Occipital lobe (tissue), 2 donors: ENCODE measurements around the gene CMIP. TPM values are rescaled to one million over a fixed set of nuclear protein-coding genes. Genes with fewer than 3 reads are reported as not detected.
A peak's percentile ranks its signal among the peaks of the same experiment; 100 is the strongest.
"Not testable (repeated sequence)": the region's sequence is repeated elsewhere in the genome, so short reads cannot be mapped to it uniquely, and the experiment has no call there.

Source experiments
- DNase-seq: peaks from one replicate; lab custom pipeline; 2025; lab: John Stamatoyannopoulos, UW
- total RNA-seq: library from RNA; depleted of rRNA; stranded (reverse); fragments of >200 nt; gene quantifications from one replicate; pipeline ENCODE4 v1.2.3, GENCODE V29; 2014

Gene CMIP
- total RNA-seq, 1 donor from 2014 or later, result 22.9 TPM

DNA sequence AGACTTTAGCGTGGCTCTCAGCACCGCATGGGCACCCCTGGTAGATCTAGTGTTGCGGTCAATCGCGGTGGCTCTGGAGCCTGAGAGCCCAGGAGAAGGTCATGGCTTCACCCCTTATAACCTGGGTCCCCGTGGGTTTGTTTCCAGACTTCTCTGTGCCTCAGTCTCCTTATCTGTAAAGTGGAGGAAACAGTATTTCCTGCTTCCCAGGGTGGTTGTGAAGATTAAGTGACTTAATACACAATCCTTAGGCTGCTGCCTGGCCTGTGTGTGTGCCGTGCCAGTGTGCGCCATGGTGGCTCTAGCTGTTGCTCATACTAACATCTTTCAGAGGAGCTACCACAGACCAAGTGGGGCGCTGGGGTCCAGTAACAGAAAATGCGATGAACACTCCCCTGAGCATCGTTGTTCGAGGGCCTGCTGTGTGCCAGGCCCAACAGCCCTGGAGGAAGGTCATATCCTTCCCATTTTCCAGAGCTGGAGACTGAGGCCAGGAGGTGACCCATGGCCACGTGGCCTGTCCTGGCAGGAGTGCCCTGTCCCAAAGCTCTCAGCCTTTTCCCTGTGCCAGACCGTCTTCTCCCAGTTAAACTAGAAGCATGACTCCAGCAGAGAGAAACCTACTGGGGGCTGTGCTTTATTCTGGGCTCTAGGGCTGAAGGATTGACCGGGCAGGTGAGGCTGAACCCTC is 70.1 kb downstream of the CMIP start:
- DNase-seq, result no peak

DNA sequence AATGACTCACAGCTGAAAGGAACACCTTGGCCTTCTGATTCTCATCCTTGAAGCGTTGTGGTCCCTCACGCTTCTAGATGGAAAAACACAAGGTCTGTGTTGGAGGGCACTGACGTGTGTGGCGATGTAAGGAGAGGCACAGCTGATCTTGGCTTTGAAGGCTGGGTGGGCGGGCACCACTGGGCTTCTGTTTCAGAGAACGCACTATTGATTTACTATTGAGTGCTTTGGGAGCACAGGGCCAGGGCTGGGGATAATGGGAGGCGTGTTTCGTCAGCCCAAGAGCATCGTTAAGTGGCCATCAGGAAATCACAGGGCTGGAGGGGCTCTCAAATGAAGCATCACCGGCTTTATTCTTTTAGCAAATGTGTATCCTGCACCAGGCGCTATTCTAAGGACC is 70.7 kb downstream of the CMIP start:
- DNase-seq, result no peak

DNA sequence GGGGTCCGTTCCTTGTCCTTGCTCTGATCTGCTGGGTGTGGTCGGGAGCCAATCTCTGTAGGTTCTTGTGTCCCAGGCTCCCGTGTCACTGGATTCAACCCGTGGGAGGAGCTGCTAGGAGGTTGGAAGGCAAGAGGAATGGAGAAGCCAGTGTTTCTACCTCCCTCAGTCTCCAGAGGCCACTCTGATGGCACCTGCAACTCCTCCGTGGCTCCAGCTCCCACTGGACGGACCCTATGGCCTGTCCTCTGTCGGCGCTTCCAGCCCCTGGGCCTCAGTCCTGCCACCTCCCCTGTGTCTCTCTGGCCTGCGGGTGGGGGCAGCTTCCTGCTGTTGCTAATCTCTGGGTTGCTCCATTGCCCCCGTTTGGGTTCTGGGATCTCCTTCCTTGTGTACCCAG is 71.1 kb downstream of the CMIP start:
- no peak for DNase-seq

DNA sequence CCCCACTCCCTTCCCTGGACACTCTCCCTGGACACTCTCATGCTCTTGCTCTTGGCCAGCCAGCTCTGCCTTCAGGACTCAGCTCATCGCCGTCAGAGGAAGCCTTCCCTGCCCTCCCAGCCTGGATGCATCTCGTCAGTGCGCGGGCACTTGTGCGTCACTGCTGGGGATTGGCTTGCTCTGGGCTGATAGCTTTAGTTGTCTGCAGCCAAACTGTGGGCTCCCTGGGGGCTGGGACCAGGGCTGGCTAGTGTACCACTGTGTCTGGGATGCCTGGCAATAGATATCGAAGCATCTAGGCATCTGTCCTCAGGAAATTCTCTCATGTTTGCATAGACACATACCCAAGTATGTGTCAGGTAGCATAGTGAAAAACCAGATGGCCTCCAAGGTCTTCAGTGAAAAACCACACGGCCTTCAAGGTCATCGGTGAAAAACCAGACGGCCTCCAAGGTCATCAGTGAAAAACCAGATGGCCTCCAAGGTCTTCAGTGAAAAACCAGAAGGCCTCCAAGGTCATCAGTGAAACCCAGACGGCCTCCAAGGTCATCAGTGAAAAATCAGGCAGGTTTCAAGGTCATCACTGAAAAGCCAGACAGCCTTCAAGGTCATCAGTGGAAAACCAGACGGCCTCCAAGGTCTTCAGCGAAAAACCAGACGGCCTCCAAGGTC is 72.0 kb downstream of the CMIP start:
- DNase-seq, result no peak

DNA sequence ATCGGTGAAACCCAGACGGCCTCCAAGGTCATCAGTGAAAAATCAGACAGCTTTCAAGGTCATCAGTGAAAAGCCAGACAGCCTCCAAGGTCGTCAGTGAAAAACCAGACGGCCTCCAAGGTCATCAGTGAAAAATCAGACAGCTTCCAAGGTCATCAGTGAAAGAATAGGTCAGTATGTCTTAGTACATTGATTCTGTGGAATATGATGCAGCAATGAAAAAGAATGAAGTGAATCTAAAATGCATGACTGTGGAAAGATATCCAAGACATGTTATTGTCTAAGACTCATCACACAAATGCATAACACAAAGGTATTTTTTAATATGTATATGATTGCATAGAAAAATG is 72.5 kb downstream of the CMIP start:
- DNase-seq, result no peak

DNA sequence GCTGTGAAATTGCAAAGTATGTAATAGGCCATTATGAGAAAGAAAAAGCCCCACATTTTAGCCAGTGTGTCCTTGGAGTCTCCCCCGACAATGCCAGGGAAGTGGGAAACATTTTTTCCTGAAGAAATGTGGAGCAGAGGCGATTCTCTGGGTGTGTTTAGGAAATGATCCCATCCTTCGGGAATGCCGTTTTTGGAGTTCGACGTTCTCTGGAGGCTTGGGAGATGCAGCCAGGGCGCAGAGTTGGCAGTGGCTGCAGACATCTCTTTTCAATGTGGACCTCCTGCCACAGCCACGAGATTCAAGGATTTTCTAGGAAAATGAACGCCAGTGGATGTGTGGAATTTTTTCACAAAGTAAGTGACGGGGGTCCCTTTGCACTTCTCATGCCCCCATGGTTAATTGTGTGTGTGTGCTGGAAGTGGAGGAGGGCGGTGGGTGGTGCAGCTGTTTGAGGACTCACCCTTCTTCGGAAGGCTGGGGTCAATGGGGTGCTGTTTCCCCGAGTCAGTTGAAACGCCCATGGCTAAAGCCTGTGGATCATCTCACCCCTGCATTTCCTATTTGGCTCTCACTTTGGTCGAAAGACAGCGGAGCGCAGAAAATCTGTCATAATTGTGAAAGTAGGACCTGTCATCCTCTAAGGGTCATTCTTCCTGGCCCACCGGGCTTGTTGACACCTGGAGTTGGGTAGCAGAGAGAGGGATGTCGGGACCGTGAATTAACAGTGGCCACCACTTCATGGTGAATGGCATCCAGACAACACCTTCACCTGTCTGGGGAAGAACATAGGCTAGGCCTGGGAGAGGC is 73.2 kb downstream of the CMIP start:
- DNase-seq, result no peak

DNA sequence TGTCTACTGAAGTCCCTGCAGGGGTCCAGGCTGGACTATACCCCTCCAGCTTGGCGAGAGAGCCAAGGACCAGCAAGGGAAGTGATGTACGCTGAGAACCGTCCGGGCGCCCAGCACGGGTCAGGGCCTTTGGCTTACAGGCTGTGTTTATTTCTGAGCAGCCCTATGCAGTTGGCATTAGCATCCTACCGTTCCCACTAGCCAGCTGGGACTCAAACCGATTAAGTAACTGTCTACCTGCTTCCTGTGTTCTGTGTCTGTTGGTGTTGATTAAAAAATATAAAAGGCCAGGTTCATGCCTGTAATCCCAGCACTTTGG is 73.8 kb downstream of the CMIP start:
- no peak for DNase-seq

DNA sequence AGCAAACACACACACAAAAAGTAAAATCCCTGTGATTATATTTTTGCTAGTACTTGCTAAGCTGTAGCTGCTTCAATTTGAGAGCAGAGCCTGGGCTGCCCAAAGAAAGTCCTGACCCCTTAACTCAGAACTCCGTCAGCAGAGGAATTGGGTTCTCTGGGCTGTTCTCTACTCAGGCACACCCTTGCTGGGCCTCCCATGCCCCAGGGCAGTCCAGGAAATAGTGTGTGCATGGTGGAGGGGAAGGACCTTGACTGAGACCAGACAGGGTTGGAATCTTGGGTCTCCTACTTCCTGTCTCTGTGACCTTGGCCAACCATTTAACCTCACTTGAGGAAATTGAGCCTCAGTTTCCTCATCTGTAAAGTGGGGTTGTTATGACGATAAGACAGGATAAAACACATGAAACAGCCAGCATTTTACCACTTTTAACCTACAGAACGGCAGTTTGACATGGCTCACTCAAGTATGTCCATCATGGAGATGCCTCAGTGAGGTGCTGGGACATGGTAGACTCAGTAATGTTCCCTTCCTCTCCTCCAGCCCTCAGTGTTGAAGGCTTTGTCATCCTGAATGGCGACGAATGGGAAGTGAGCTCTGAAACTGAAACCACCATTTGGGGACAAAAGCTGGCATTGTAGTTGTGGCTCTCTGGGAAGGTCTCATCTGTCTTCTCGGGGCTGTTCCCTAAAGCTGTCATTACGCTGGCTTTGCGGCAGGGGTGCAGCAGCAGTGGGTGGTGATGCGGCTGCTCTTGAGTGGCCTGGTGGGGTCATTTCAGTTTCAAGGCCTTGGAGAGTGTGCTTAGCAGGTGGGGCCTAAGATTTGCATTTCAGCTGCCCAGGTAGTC is 74.9 kb downstream of the CMIP start:
- no peak for DNase-seq

DNA sequence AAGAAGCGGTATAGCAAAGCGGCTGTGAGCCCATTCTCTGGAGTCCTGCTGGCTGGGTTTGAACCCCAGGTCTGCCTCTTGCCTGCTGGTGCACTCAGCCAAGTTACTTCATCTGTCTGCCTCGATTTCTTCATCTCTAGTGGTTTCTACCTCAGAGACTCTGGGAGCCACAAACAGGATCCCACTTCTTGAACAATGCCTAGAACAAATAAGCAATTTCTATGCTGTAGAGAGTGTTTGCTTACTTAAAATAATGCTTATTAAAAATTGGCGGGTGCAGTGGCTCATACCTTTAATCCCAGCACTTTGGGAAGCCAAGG is 75.5 kb downstream of the CMIP start:
- no peak for DNase-seq

DNA sequence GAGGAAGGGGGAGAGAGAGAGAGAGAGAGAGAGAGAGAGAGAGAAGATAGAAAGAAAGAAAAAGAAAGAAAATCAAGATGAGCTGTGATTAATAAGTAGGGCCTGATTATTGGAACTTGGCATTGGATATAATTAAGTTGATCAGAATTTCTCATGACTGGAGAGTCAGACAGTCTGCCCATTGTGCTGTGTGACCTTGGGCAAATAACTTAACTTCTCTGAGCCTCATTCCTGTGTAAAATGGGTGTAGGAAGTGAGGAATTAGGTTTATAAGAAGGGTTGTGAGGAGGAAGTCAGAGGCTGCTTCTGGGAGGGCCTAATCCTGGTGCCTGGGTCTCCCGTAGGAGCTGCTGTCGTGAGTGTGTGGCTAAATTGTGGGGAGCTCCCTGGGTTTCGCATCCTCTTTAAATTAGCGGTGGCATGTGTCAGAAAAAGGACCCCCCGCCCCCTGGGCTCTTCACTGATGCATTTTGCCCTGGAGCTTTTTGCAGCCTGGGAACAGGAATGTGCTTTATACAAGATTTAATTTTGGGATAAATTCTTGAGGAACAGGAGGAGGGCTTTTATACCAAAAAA is 76.0 kb downstream of the CMIP start:
- no peak for DNase-seq

DNA sequence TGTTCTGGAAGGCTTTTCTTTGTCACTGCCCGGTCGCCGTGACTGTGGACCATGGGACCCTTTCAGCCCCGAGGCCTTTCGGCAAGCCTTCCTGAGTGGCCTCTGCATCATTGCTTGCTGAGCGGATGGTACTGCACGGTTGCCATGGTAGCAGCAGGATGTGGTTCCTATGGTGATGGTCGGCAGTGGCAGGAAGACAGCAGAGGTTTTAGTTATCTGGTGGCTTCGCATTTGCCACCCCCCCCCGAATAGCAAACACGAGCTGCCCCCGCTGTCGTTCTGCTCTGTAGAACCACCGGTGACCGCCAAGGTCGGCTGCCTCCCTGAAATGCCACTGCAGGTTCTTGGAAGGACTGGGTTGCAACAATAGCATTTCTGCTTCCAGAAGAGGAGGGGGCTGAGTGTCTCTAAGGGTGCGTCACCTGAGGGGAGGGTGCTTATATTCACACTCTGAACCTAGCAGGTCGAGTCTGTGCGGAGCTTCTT is 76.6 kb downstream of the CMIP start:
- peak; percentile 39 for DNase-seq

DNA sequence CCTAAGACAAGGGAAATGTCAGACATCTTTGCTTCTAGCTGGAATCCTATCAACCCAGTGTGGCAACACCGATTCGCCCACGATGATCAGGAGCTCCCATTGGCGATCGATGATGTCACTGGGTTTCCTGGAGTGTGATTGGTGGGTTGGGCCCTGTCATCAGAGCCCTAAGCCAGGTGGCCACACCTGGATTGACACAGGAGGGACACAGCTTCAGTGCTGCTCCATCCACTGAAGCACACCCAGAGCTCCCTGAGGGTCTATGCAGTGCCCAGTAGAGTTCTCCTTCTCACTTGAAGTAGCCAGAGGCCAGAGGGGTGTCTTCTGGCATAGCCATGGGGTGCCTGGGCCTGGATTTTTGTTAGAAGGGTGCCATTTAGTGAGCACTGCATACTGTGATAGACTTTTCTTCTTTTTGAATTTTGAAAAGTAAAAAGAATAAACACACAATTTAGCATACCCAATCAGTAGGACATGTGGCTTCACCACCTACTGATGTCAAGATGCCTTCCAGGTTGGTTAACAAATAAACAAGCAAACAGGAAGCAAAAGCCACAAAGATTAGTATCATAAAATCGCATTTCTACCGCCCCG is 77.6 kb downstream of the CMIP start:
- peak; percentile 38 for DNase-seq

DNA sequence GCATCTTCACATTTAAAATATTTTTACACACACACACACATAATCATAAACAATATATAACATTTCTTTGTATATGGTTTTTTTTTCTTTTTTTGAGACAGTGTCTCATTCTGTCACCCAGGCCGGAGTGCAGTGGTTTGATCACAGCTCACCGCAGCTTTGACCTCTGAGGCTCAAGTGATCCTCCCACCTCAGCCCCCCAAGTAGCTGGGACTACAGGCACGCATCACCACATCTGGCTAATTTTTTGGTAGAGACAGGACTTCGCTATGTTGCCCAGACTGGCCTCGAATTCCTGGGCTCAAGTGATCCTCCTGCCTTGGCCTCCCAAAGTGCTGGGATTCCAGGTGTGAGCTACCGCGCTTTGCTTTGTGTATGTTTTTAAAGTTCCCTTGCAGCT is 78.2 kb downstream of the CMIP start:
- DNase-seq, result not testable (repeated sequence)

DNA sequence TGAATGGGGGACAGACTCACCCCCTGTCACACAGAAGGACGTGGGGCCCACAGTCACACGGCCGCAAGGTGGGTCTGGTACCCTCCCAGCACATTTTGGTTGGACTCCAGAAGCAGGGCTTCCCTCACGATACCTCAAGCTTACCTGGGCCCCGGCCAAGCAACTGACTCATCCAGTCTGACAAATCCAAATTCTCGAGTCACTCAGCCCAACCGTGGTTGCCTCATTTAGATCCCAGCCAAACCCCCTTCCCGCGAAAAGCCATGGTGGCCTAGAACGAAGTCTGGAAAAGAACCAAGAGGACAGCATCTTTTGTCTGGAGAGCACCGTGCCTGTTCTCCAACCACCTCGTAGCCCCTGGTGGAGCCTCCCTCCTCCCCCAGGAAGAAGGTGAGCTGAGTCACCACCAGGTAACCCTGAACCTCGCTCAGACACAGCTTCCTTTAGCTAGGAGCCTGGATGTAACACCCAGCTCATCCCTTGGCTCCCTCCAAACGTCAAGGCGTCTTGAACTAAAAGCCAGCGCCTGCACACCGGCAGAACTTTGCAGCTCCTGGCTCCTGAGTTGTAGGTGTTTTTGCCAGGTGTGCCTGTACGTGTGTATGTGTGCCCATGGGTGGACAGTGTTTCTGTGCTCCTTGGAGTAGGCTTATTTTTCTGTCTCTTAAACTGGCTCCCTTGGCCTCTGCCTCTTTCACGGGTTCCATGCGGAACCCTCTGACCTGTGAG is 78.9 kb downstream of the CMIP start:
- no peak for DNase-seq

DNA sequence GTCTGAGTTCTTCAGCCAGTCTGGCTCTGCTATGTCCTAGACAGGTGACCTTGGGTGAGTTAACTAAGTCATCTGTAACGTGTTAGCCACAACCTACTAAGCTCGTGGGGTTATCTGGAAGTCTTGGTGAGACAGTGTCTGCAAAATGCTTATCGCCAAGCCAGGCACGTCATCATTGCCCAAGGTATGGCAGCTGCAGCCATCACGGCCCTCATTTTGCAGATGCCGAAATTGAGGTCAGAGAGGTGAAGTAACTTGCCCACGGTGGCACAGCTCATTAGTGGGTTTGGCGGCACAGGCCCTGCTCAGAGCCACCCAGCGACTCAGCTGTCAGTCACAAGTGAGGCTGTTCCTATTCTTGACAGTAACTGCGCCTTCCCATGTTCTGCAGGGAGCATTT is 79.8 kb downstream of the CMIP start:
- no peak for DNase-seq

DNA sequence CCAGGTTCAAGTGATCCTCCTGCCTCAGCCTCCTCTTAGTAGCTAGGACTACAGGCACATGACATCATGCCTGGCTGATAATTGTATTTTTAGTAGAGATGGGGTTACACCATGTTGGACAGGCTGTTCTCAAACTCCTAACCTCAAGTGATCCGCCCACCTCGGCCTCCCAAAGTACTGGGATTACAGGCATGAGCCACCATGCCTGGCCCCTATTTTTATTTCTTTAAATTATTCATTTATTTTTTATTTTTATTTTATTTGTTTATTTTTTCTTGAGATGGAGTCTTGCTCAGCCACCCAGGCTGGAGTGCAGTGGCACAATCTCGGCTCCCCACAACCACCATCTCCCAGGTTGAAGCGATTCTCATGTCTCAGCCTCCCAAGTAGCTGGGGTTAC is 80.3 kb downstream of the CMIP start:
- DNase-seq, result not testable (repeated sequence)

DNA sequence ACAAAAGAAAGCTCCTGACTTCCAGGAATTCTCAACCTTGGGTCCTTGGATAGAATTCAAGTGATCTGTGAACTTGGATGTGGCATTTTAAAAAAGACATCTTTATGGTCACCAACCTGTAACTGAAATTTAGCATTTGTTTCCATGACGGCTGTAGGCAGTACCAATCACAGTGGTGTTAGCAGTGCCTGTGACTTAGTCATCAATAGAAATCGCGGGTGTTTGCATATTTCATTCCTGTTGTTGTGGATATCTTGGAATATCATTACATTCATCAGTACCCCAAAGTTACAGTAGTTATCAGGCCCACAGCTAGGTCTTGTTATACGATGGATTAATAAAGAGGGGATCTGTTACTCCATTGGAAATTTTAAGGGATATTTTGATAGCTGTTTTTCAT is 81.6 kb downstream of the CMIP start:
- no peak for DNase-seq

DNA sequence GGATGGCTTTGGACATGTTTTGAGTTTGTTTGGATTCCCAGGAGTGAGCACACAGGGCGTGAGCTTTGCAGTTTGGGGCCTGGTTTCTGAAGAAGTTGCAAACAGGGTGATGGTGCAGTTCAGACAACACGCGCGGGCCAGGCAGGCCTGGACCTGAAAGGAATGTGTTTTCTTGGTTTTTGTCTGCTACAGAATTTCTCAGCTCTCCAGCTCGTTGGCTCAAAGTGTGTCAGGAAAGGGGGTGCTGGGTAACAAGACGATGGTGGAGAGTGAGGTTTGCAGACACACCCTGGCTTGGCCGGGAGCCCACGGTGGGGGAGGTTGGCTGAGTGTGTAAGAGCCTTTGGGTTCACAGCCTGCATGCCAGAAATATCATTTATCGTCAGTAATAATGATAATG is 82.3 kb downstream of the CMIP start:
- DNase-seq, result no peak

DNA sequence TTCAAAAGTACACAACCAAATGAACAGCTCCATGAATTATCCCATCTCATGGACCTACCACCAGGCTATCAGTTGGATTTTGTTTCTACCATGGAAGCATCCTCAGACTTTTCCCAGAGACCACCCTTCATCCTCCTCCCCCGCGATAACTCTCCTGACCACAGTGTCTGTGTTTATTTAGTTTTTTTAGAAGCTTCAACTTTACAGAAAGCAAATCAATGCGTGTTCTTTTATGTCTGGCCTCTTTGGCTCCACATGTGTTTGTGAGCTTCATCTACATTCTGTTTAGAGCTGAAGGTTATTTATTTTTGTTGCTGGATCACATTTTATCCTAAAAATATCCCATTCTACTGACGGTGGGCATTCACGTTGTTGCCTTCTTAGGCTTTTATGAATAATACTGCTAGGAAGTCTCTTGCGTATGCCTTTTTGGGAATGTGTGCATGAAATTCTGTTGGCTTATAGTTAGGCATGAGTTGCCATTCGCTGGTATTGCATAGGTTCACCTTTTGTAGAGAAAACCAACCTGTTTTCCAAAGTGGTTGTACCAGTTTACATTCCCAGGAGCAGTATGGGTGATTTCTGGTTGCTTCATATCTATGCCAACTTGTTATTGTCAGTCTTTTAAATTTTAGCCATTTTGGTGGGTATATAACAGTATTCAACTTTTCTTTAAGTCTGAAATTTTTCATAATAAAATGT is 83.0 kb downstream of the CMIP start:
- no peak for DNase-seq

DNA sequence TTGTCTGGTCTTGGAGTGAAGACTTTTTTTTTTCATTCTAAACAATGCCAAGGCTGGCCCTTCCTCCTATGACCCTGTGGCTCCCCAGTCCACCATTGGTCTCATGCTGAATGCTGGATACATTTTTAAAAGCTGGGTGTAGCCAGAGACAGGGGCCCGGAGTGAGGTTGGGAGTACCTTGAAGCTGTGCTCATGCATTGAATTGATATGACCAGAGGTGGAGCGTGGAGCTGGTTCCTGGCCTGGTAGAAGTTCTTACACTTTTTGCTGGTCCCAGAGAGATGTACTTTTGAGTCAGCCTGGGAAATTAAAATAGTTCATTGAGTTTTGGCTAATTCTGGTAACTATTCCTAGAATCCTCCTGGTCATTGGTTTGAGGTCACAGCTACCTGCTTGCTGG is 83.6 kb downstream of the CMIP start:
- no peak for DNase-seq
